Stimulated activated CD4-positive, alpha-beta T cell treated with anti-CD3 and anti-CD28 coated beads, Interleukin-2, amount 100 ng/mL, for 4 hours (primary cell): ENCODE data around the gene DEFB123.

ENCODE experiments used
- DNase-seq: peaks from one replicate; pipeline ENCODE4 v3.0.0-alpha.2; 2020; ENCODE audit warnings: low read depth

Gene DEFB123

GRCh38 chr20:31474097-31474436 is 33.6 kb downstream of the DEFB123 start:
- no peak for DNase-seq

DNA sequence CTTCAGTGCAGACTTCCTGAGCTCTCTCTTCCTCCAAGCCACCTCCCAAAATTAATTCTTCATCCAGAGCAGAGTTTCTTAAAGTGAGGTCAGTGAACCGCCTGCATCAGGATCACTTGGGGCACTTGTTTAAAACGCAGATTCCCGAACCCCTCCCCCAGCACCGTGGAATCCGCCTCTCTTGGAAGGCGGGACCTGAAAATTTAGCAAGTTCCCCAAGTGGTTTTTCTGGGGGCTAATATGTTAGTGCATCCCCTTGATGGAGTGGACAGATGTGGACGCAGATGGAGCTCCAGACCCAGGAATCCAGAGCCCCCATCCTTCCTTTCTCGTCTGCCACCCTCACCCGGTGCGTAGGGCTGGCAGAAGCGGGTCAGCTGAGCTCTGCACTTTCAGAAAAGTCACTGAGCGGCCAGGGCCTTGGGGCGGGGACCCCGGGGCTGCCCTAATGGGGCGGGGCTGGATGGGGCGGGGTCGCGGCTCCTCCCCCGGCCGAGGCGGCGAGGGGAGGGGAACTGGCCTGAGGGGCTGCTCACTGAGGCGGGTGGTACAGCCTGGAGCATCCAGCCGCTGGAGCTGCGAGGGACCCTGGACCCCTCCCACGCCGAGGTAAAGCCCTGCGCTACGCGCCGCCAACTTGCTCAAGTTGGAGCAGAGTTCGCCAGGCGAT is 34.5 kb downstream of the DEFB123 start, which contains the start of the genes DEFB124 and REM1:
Gene DEFB124, minus strand, starts transcription at position 370 of the 670 bp plus-strand sequence. CDS start 2,114 bp downstream, outside the sequence.
Gene REM1, plus strand, starts transcription at position 531 of the 670 bp plus-strand sequence. CDS start 1,158 bp downstream, outside the sequence.
- no peak for DNase-seq

DNA sequence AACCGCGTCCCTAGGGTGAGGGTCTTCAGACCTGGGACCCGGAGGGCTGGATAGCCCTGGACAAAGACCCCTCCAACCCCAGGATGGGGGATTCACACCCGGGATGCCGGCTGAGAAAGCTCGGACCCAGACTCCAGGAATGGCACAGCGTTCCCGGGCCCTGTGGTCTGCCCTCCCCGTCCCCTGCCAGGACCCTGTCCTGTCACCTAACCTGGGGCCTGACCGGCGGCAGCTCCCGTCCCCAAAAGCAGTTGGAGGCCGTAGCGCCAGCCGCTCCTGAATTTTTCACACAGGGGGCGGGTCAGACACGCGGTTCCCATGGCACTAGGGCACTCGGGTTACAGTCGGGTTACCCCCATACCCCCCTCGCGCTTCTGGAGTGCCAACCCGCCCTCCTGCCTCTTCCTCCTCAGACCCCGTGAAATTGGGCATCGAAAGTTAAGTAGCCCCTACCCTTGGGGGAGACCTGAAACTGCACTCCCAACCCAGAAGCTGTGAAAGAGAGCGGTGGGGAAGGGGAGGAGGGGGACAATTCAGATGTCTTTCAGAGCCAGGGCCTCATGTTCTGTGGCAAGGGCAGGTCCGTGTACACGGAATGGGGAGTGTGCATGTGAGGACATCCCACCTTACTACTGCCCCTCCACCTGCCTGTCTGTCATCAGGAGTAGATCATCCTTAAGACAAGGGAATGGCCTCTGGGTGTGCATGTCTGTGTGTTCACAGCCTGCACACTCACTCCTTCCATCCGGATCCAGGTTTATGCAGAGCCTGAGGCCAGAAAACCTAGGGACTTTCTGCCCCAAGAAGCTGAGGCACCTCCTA is 35.3 kb downstream of the DEFB123 start:
- DNase-seq = no peak

DNA sequence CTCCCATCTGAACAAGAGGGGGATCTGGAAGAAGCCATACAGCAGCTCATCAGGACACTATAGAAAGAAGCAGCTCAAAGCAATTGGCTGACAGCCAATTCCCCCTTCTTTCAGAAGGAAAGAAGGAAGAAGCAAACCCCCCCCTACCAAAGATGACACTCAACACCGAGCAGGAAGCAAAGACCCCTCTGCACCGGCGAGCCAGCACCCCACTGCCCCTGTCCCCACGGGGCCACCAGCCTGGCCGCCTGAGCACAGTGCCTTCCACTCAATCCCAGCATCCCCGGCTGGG is 35.8 kb downstream of the DEFB123 start:
- no peak for DNase-seq

GRCh38 chr20:31476643-31477215 is 36.3 kb downstream of the DEFB123 start:
- no peak for DNase-seq

DNA sequence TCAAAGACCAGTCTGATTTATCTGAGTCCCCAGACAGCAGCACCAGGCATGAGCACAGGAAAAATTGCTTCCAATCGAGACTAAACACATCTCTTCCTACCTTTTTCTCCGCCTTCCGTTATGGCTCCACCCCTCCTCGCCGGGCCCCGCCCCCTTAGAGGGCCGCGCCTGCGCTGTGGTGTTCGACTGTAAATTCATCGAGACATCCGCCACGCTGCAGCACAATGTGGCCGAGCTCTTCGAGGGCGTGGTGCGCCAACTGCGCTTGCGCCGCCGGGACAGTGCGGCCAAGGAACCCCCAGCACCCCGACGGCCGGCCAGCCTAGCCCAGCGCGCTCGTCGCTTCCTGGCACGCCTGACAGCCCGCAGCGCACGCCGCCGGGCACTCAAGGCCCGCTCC is 43.6 kb downstream of the DEFB123 start:
- DNase-seq = no peak

- DNase-seq = no peak
These were observed 45.3 kb downstream of the DEFB123 start for GRCh38 chr20:31485450-31486339.

- no peak for DNase-seq
These were observed 47.7 kb downstream of the DEFB123 start for GRCh38 chr20:31488115-31488514.

- no peak for DNase-seq
These were observed 48.7 kb downstream of the DEFB123 start for GRCh38 chr20:31489152-31489551.

DNA sequence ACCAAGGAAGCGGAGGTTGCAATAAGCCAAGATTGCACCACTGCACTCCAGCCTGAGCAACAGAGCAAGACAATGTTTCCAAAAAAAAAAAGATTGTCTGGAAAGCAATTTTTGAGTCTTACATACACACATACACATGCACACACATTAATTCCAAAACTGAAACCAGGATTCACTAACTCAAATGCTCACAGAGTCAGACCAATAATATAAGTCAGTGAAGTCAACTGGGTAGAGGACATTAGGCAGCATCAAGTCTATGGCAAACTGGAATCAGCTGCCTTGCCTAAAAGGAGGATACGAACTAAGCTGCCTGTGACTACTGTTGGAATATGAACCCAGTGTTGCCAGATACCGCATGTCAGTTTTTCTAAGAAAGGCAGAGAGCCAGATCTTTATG is 50.3 kb downstream of the DEFB123 start:
- DNase-seq = no peak

DNA sequence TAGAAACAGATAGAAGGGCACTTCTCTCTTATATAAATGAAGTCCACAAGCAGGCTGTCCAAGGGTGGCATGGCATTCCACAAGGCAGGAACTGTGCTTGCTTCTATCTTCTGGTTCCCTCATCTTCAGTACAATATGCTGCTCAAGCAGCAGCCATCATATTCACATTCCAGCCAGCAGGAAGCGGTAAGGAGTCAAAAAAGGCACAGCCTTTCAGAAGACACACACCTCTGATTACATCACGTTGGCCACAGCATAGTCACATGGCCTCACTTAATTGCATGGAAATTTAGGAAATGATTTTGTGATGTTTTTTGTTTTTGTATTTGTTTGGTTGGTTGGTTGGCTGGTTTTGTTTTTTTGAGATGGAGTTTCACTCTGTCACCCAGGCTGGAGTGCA is 53.7 kb downstream of the DEFB123 start:
- no peak for DNase-seq

DNA sequence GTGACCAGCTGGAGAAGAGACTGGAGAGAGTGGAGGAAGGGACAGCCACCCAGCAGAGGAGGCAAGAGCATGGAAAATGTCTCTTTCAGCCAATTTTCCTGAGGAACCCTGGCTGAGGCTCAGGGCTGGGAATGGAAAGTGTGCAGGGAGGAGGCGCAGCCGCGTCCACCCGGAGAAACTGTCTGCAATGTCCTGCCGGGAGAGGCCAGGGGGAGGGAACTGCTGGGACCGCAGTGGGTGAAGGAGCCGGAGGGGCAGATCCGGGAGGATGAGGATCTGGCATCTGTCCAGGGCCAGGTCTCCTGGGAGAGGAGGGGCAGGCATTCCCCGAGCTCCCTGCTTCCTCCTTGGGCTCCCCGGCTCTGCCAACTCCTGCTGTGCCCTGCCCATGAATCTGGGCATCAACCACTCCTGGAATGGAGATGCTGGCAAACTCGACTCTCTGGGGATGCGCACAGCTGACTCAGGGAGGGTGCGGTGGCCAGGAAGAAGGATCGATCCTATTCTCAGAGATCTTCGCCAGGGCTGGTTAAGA is 56.4 kb downstream of the DEFB123 start:
- DNase-seq = no peak

- DNase-seq = no peak
These were observed 57.6 kb downstream of the DEFB123 start for GRCh38 chr20:31497838-31498540.
